NB4 (cell line): Measurements from ENCODE around the gene PEMT.

ENCODE experiments used
- MYC ChIP-seq: IDR thresholded peaks from 2 replicates; pipeline ENCODE4 v1.6.1; 2011; ENCODE audit warnings: low read depth, low read length
- POLR2A ChIP-seq: IDR thresholded peaks from 2 replicates; pipeline ENCODE4 v1.6.1; 2011; ENCODE audit warnings: mild to moderate bottlenecking; ENCODE audit not compliant: insufficient read length; ENCODE audit errors: extremely low read depth
- TF ChIP-seq, protein P1 (sequence below): IDR thresholded peaks from one replicate; pipeline ENCODE4 v1.5.1; 2012; ENCODE audit warnings: low read depth, low read length
- TF ChIP-seq, protein P2 (sequence below): IDR thresholded peaks from 2 replicates; pipeline ENCODE4 v1.6.1; 2011; ENCODE audit warnings: low read depth, low read length

- TF ChIP-seq, protein P1, sequence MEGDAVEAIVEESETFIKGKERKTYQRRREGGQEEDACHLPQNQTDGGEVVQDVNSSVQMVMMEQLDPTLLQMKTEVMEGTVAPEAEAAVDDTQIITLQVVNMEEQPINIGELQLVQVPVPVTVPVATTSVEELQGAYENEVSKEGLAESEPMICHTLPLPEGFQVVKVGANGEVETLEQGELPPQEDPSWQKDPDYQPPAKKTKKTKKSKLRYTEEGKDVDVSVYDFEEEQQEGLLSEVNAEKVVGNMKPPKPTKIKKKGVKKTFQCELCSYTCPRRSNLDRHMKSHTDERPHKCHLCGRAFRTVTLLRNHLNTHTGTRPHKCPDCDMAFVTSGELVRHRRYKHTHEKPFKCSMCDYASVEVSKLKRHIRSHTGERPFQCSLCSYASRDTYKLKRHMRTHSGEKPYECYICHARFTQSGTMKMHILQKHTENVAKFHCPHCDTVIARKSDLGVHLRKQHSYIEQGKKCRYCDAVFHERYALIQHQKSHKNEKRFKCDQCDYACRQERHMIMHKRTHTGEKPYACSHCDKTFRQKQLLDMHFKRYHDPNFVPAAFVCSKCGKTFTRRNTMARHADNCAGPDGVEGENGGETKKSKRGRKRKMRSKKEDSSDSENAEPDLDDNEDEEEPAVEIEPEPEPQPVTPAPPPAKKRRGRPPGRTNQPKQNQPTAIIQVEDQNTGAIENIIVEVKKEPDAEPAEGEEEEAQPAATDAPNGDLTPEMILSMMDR: no peak
- TF ChIP-seq POLR2A (no peak), MYC (no peak)
- TF ChIP-seq, protein P2, sequence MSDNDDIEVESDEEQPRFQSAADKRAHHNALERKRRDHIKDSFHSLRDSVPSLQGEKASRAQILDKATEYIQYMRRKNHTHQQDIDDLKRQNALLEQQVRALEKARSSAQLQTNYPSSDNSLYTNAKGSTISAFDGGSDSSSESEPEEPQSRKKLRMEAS: no peak
Measured at GRCh38 chr17:17563530-17563929, 28.0 kb downstream of the PEMT start.
